ENCODE measurements around the gene STAP2. TPM values are rescaled to one million over a fixed set of nuclear protein-coding genes. Genes with fewer than 3 reads are reported as not detected.

The STAP2 gene
- total RNA-seq, 1 donor = 1.2 TPM

DNA sequence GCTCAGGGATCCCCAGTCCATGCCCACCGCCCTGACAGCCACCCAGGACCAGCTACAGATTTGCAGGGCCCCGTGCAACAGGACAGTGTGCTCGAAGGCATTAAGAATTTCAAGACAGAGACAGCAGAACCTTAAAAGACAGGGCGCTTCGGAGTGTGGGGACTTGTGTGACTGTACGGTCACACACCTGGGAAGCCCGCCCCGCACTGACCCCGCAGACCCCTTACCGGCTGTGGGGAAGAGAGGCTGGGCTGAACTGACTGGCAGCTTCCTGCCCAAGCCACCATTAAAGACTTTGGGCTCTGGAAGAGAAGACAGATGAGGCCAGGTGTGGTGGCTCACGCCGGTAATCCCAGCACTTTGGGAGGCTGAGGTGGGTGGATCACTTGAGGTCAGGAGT is 14.4 kb downstream of the STAP2 start:
- H3K4me3 ChIP-seq (ENCODE audit: low read depth, low read length) = no peak overlapping the region
- DNase-seq (ENCODE audit: low read depth) = no peak
- TF ChIP-seq, protein P1, sequence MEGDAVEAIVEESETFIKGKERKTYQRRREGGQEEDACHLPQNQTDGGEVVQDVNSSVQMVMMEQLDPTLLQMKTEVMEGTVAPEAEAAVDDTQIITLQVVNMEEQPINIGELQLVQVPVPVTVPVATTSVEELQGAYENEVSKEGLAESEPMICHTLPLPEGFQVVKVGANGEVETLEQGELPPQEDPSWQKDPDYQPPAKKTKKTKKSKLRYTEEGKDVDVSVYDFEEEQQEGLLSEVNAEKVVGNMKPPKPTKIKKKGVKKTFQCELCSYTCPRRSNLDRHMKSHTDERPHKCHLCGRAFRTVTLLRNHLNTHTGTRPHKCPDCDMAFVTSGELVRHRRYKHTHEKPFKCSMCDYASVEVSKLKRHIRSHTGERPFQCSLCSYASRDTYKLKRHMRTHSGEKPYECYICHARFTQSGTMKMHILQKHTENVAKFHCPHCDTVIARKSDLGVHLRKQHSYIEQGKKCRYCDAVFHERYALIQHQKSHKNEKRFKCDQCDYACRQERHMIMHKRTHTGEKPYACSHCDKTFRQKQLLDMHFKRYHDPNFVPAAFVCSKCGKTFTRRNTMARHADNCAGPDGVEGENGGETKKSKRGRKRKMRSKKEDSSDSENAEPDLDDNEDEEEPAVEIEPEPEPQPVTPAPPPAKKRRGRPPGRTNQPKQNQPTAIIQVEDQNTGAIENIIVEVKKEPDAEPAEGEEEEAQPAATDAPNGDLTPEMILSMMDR (IDR thresholded peaks at IDR 0.05; ENCODE audit: insufficient read depth, low read length) = no peak

- TF ChIP-seq, protein P1 (IDR thresholded peaks at IDR 0.05; ENCODE audit: insufficient read depth, low read length) = no peak
- H3K4me3 ChIP-seq (ENCODE audit: low read depth, low read length) = no peak overlapping the region
- no peak for DNase-seq (ENCODE audit: low read depth)
These were observed 14.9 kb downstream of the STAP2 start for GRCh38 chr19:4323692-4324091.

GRCh38 chr19:4322942-4323665 is 15.5 kb downstream of the STAP2 start:
- TF ChIP-seq, protein P1 (IDR thresholded peaks at IDR 0.05; ENCODE audit: insufficient read depth, low read length) = no peak
- H3K4me3 ChIP-seq (ENCODE audit: low read depth, low read length) = no peak overlapping the region
- DNase-seq (ENCODE audit: low read depth) = no peak

DNA sequence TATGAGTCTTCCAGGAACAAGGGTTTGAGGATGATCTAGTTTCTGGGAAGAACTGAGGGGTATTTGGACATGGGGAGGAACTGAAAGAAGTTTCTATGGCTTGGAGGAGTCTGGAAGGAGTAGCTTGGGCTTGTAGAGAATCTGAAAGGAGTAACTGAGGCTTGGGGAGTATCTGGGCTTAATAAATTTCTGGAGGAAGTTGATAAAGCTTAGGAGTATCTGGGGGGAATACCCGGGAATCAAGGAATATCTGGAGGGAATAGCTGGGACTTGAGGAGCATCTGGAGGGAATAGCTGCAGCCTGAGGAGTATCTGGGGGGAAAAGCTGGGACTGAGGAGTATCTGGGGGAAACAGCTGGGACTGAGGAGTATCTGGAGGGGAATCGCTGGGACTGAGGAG is 18.2 kb downstream of the STAP2 start:
- no peak for DNase-seq (ENCODE audit: low read depth)
- no peak overlapping the region for H3K4me3 ChIP-seq (ENCODE audit: low read depth, low read length)
- TF ChIP-seq, protein P1 (IDR thresholded peaks at IDR 0.05; ENCODE audit: insufficient read depth, low read length) = no peak

DNA sequence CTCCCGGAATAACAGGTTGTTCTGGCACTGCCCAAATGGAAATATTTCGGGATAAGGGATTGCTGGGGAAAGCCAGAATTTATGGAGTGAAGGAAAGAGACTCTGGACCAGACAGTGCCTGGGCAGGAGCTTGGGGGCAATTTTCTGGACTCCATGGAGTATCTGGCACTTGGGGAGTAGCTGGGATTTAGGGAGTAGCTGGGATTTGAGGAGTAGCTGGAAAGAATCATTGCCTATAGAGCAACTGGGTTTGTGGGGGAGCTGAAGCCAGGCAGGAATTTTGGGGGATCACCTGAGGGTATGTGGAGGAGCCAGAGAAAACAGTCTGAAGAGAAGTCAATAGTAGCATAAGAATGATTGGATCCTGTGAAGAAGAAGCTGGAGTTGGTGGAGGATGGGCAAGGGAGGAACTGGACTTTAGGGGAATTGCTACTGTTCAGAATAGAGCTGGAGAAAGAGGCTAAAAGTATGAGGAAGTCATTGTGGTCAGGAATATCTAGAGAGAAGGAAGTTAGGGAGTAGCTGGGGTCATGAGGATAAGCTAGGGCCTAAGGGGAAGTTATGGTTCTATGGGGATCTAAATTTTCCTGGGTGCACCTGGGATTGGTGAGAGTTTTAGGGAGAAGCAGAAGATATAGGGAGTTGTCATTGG is 19.4 kb downstream of the STAP2 start:
- H3K4me3 ChIP-seq (ENCODE audit: low read depth, low read length) = no peak overlapping the region
- DNase-seq (ENCODE audit: low read depth) = no peak
- TF ChIP-seq, protein P1 (IDR thresholded peaks at IDR 0.05; ENCODE audit: insufficient read depth, low read length) = no peak

DNA sequence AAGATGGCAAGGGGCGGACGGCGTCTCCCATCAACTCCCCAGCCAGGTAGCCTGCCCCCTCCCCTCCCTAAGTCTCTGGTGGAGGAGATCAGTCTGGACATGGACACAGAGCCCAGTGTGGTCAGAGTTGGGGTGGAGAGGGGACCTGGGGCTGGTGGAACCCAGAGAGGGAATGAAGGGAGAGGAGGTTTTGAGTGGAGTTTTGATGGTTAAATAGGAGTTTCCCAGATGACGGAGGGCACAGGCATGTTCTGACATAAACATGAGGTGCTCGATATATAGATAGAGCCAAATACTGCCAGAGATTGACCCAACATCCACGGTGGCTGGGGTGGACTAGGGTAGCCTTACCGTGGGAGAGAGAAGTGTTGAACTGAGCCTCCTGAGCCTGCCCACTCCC is 20.2 kb downstream of the STAP2 start:
- no peak for DNase-seq (ENCODE audit: low read depth)
- TF ChIP-seq, protein P1 (IDR thresholded peaks at IDR 0.05; ENCODE audit: insufficient read depth, low read length) = no peak

More for the DNA sequence above, 20.2 kb downstream of the STAP2 start:
- no peak overlapping the region for H3K4me3 ChIP-seq (ENCODE audit: low read depth, low read length)

All from fibroblast of the aortic adventitia (primary cell).